Erythroblast (primary cell): ENCODE results near the gene PKP4.

Source experiments
- GATA1 ChIP-seq: IDR thresholded peaks from 2 replicates; pipeline ENCODE4 v1.6.1; 2011; ENCODE audit warnings: low read depth, mild to moderate bottlenecking, control low read depth, low read length, moderate library complexity
- POLR2A ChIP-seq: IDR thresholded peaks from 2 replicates; pipeline ENCODE4 v1.6.1; 2011; ENCODE audit warnings: mild to moderate bottlenecking, low read length

DNA sequence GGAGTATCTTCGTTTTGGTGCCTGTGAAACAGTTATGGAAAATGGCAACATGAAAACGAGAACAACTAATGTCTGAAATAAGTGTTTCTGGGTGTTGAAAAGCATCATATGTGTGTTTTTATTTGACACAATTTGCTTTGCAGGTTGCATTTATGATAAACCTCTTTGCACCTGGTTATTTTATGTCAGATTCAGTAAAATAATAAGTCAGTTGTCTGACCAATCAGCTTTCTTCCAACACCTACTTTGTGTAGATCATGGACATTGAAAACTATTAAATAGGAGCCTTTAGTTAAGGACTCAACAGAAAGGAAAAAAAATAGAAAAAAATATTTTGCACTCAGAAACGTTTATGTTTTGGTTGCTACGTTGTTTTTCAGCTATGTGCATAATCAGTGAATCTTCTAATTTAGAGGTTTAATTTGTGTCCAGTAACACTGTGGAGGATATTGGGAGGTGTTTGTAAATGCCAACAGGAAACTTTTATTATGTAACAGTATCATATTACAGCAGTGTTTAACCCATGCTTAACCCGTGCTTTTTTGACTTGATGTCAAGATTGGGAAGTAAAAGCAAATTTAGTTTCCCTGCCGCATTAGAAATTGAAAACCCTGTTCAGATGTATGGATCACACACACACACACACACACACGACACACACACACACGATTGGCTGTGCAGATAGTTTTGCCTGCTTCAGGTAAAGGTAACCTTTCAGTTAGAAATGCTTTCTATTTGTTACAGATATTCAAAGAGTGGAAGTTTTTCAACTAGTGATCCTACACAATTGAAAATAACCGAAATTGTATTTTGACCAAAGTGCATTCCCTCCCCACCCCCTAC, 2.6 kb downstream of the PKP4 start:
- TF ChIP-seq POLR2A (no peak), GATA1 (no peak)
